Muscle of back (tissue), 11 donors: Measurements from ENCODE around the gene ARHGEF19. TPM values are rescaled to one million over a fixed set of nuclear protein-coding genes. Genes with fewer than 3 reads are reported as not detected.

Experiments
- DNase-seq, 3 donors: peaks; one replicate each; pipeline versions ENCODE4 v3.0.0 to v3.0.0-alpha.2; 2013
- polyA plus RNA-seq, 10 donors: library from polyadenylated mRNA; unstranded; fragments of 120-200 nt; gene quantifications; one replicate each; pipeline ENCODE4 v1.2.1, GENCODE V29; 2013; ENCODE audit not compliant: insufficient read length in 10 of 10

ARHGEF19 gene
- polyA plus RNA-seq, 10 donors = 1.7 to 12.4 (median 2.8) TPM

GRCh38 chr1:16244650-16245285 lies 32.3 kb upstream of the ARHGEF19 start:
- no peak for DNase-seq

- peak; percentile 75 to 89 (median 81) for DNase-seq
Measured at GRCh38 chr1:16243936-16244649, 31.6 kb upstream of the ARHGEF19 start.

DNA sequence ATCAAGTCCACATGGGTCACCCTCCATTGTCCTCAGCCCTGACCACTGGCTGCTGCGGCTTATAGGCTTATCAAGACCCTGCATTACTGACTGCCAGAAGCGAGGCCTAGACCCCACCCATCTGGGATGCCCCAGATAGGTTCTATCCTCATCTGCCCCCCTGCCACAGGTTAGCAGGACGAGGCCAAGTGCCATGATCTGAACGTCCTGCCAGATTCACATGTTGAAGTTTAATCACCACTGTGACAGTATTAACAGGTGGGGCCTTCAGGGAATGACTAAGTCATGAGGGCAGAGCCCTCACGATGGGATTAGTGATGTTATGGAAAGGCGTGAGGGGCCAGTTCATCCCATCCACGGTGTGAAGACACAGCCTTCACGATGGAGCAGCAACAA lies 30.8 kb upstream of the ARHGEF19 start:
- peak in 1 of 3 donors; percentile 14 for DNase-seq

DNA sequence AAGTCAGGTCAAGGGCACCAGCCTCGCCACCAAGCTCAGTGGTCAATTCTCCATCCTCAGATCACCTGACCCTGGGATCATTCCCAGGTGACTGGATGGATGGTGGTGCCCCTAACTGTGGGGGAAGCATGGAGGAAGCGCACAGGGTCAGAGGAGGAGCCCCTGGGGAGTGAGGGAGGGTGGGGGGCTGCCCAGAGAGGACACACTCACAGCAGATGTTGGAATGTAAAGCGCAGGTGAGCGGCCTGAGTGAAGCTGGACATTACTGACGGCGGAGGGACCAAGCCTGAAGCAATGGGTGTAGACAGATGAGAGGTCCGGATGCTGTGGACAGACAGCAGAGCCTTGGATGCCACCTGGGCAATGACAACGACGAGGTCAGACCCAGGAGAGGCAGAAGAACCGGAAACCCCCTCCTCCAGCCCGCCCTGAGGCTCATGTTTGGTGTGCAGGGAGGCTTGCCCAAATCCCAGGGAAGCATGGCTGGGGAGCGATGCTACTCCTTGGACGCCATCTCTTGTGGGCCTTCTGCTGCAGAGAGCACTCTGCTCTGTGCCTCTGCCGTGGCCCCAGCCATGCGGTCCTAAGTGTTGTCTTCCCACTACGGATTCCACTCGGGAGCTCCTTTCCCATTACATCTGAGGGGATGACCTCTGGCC lies 30.2 kb upstream of the ARHGEF19 start:
- DNase-seq = no peak

DNA sequence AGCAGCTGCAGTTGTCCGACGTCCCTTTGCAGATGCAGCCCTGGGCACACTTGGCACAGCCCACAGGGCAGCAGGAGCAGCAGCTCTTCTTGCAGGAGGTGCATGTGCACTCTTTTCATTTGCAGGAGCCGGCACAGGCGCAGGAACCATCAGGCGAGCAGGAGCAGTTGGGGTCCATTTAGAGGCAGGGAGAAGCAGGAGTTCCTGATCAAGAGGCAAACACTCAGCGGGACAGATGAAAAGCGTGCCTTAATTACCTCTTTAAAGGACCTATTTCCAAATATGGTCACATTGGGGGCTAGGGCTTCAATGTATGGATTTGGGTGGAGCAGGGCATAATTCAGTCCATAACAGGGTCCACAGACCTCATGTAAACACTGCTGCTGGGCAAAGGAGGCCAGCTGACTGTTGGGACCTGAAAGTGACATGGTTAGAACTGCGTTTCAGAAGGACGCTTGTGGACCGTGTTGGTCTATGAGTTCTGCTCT lies 28.8 kb upstream of the ARHGEF19 start:
- peak in 1 of 3 donors; percentile 10 for DNase-seq

- DNase-seq = no peak
Measured at GRCh38 chr1:16239972-16240491, 27.6 kb upstream of the ARHGEF19 start.

DNA sequence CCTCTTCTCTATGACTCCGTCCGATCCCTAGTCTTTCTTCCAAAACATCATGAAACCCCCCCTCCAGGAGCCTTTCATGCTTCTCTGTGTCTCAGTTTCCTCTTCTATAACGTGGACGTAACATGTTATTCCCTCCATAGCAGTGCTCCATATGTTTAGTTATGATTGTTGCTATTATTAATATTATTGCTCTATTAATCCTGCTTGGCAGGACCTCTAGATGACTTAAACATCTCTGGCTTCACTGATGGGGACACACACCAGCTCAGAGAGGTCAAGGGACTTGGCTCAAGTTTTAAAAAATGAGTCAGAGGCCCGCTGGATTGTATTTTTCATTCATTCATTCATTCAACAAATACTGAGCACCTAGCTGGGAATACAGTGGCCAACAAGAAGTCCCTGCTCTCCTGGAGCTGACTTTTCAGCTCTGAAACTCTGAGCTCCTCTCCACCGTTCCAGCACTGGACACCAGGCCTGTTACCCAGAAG lies 24.9 kb upstream of the ARHGEF19 start:
- DNase-seq = no peak

DNA sequence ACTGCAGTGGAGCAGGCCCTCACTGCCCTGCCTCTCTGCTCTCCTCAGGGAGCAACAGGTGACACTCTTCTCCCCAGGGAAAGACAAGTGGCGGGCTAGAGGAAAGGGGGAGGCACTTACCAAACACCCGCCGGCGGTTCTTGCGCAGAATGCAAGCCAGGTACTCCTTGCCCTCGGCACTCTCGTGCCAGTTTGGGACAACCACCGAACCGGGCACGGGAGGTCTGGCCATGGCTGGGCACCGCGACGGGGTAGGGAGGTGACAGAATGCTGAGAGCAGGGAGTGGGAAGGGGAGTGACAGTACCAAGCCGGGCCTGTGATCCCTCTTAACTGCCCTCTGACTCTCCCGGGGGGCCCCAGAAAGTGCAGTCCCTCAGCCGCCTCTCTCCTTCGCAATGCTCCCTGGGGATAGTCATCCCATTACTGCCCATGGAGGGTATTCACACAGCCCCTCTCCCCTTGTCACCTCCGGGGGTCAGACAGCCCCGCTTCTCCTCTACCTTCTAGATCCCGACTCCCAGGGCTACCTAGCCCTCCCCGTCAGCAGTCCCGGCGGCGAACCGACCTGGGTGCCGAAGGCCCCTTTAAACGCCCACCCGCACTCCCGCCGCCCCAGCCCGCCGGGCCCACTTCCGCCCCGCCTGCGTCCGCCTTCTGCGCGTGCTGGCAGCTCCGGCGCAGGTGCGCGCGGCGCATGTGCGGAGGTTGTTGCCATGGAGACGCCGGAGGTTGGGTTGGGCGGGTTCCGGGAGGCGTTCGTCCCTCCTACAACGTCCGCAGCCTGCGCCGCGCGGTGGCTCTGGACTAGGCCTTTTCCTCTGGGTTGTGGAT lies 24.3 kb upstream of the ARHGEF19 start, which contains the start of gene CPLANE2:
Gene CPLANE2, minus strand, starts transcription at position 673 of the 832 bp plus-strand sequence. Its CDS starts 441 bp downstream, at position 232.
- peak; percentile 88 to 97 (median 96) for DNase-seq

- no peak for DNase-seq
Measured at GRCh38 chr1:16235944-16236510, 23.6 kb upstream of the ARHGEF19 start.

DNA sequence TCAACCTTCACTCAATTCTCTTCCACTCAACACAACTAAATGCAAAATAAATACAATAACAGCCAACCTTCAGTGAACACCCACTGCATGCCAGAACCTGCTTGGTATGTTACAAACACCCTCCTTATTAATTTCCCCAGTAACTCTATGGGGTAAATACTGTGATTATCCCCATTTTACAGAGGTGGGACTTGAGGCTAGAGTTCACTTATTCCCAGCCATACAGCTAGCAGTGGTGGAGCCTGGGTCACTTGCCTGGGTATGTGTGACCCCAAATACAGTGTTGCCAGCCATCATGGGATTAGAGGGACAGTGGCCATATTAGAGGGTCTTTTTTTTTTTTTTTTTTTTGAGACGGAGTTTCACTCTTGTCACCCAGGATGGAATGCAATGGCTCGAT lies 22.9 kb upstream of the ARHGEF19 start:
- no peak for DNase-seq

DNA sequence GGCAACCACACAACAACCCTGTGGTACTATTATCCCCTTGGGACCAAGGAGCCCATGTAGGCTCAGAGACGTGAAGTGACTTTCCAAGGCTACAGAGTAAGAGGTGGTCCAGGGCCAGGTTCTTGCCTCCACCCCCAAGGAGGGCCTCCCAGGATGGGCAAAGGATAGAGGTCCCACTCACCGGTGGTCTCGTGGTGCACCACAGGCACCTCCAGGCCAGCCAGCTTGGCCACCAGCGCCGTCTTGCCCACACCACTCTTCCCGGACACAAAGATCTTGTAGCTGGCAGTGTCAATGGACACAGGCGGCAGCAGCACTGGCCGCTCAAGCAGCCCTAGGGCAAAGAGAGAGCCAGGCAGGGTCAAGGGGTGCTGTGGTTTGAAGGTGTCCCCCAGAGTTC lies 21.0 kb upstream of the ARHGEF19 start:
- no peak for DNase-seq

- DNase-seq = no peak
Measured at GRCh38 chr1:16232316-16232710, 19.9 kb upstream of the ARHGEF19 start.

GRCh38 chr1:16231331-16232315 lies 19.2 kb upstream of the ARHGEF19 start:
- no peak for DNase-seq

- no peak for DNase-seq
Measured at GRCh38 chr1:16230744-16231143, 18.3 kb upstream of the ARHGEF19 start.

DNA sequence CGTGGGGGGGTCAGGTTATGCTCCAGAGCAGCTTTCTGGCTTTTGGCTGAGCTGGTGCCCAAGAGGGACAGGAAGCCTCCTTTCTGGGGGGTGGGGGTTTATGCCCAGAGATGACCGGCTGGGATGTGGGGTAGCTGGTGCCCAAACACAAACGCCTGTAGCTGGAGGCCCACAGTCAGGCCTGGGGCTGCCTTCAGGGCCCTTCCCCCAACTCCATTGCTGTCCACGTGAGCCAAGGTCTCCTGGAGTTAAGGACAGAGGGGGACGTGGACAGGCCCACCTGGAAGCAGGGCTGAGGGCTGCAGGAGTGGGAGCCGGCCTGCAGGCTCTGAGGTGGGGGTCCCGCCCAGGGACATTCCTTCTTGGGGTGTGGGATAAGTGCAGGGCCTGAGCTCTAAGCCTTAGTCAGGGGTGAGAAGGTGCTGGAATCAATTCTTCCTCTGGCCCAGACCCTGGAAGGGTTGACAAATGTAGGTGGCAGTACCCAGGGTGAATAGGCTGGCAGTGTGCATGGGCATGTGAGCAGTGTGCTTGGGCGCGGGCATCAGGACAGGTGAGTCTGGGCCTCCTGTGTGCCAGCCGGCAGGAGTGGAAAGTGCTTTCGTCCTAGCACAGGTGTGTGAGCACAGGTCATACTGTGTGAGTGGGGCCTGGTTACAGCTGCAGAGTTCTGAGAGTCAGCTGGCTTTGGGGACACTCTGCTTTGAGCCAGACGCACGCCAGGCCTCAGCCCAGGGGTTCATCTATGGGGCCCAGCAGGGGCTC lies 17.7 kb upstream of the ARHGEF19 start:
- no peak for DNase-seq

DNA sequence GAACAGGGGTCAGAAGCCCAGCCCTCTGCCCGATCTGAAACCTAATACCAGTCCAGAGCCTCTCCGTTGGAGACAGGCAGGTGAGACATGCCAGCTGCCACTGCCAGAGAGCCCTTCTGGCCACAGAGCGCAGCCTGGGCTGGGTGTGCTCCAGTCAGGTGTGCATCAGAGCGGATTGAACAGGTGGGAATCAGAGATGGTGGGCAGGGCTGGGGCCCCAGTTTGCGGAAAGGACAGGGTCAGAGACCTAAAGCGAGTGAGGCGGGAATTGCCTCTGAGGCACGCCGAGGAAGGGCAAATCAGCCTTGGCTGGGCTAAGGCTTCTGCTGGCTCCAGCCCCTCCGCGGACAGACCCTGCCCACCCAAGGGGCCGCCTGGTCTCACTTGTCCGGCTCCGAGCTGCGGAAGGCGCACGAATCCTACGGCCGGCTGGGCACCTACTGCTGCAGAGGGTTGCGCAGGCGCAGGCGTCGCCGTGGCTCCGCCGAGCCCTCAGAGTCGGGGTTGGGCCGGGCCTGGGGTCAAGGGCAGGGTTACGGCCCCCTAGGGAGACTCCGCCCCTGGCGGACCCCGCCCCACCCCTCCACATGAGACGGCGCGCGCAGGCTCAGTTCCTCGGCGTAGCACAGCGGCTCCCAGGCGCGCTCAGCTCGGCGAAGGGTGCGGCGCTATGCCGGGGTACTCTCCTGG lies 14.2 kb upstream of the ARHGEF19 start:
- DNase-seq = peak in 1 of 3 donors; percentile 47

- DNase-seq = peak in 1 of 3 donors; percentile 11
Measured at GRCh38 chr1:16226129-16226489, 13.7 kb upstream of the ARHGEF19 start.

DNA sequence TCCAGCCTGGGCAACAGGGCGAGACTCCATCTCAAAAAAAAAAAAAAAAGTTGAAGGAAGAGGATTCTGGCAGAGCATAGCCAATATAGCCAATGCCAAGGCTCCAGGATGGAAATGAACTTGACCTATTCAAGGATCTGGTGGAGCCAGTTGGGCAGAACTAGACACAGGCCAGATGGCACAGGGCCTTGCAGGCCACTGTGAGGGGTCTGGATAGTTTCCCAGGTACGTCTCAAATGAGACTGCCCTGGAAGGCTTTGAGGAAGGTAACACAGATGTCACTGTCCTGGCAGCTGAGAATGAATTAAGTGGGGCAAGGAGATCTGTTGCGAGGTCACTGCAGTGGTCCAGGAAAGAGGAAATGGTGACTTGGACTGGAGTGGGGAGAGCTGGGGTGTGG lies 12.0 kb upstream of the ARHGEF19 start:
- DNase-seq = no peak
